DMS 273 (cell line): ENCODE measurements around the gene LCN10.
"Not testable (repeated sequence)": the region's sequence is repeated elsewhere in the genome, so short reads cannot be mapped to it uniquely, and the experiment has no call there.

Source experiments
- DNase-seq: peaks from one replicate; lab custom pipeline; 2025; ENCODE audit not compliant: unreplicated experiment; lab: John Stamatoyannopoulos, UW

LCN10 gene

DNA sequence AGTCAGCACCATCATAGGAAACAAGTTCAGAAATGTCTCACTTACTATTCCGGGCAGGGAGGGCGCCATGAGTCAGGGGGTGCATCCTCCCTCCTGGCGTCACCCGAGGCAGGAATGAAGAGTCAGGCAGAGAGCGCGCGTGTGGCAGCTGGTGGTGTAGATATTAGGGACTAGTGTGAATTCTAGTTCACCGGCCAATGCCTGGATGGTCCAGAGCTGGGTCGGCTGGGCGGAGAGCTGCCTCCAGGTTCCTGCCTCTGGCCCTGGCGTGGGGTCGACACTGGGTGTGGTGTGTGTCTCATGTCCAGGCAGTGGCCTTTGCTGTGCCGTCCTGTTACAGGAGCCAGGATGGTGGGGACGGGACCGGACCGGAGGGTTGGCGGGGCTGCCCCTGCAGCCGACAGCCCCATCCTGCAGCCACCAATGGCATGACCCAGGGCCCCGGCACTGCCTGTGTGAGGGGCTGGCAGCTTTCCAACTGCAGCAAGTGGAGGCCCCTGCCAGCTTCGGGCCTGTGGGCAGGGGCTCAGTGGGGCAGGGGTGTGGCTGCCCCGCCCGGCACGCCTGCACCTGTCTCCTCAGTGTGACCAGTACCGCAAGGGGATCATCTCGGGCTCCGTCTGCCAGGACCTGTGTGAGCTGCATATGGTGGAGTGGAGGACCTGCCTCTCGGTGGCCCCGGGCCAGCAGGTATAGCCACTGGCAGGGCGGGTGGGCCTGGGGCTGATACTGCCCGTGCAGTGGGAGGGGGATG is 21.2 kb downstream of the LCN10 start:
- DNase-seq: peak; percentile 73

DNA sequence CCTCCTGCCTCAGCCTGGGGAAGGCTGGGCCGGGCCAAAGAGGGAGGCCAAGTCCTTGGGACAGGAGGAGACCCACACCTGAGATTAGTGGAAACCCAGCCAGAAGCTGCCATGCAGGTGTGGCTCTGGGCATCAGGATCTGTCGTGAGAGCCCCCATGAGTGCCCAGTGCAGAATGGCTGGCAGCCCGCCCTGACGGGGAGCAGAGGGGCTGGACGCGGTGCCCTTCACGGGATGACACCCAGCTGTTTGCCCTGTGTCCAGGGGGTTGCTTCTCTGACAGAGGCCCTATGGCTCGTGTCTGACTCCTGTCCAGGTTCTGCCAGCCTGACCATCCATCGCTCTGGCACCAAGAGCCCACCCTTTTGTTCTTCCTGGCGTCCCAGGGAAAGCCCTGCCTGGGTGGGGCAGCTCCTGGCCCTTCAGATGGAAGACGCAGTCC is 21.8 kb downstream of the LCN10 start:
- no peak for DNase-seq

DNA sequence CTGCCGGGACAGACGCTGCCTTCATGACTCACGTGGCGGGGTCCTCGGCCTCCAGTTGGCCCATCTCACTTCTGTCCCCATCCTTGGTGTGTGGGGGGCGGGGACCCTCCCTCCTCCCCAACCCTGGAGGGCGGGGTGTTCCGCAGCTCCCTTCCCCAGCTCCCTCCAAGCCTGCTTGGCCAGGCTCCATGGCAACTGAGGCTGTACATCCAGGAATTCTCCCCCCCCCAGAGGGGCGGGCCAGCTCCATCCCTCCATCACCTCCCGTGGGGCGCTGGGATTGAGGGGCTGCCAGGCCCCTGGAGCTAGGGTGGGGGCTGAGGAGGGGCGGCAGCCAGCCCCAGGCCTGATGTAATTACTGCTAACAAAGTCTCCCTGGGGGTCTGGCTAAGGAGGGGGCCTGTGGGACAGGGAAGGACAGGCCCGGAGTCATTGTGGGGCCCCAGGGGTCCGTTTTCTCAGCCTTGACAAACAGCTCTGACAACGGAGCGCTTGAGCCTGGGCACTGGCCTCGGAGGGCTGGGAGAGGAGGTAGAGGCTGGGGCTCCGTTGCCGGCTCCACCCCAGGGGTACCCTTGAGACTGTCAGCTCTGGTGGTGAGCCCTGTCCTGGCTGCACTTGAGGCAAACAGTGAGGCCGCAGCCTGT is 22.4 kb downstream of the LCN10 start:
- peak; percentile 61 for DNase-seq

DNA sequence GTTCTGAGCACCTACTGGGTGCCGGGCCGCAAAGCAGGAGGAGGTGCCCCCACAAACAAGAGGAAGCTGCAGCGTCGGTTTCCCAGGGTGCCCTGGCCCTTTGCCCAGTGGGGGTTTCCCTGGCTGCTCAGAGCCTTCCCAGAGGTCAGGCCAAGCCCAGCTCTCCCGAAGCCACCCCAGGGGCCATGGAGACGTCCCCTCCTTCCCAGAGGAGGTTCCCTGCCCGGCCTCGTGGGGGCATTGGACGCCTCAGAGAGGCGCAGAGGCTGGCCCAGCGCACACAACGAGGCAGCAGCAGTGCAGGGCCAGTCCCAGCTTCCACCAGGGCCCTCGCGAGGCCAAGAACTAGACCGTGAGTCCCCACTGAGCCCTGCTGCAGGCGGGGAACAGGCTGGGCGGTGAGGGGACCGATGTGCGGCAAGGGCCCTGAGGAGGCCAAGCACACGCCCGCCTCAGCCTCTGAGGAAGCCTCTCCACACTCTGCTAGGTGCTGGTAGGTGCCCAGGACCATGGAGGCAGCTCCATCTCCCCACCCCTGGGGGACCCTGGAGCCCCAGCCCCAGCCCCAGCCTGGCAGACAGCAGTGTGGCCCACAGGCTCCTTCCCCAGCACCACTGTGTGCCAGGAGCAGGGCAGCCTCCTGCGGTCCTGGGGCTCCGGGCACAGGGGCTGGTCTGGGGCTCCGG is 23.4 kb downstream of the LCN10 start:
- DNase-seq: no peak

GRCh38 chr9:136718345-136719194 is 24.2 kb downstream of the LCN10 start:
- DNase-seq: no peak

- no peak for DNase-seq
Observed at GRCh38 chr9:136717399-136717798, 25.3 kb downstream of the LCN10 start.

DNA sequence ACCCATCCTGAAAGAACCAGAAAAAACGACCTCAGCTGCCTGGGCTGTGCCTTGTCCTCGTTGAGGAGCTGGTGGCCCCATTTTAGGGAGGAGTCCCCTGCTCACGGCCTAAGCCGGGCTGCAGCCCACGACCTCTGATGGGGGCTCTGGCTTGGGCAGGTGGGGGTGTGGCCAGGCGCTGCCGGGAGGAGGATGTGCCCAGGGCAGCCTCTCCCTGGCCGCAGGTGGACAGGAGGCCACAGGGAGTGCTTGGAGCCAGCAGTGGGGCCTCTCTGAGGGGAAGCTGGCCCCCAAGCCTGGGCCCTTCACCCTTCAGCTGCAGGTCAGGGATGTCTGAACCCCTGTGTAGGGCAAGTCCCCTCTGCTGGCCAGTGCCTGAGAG is 27.9 kb downstream of the LCN10 start:
- DNase-seq: no peak

- no peak for DNase-seq
Observed at GRCh38 chr9:136714096-136714892, 28.4 kb downstream of the LCN10 start.

DNA sequence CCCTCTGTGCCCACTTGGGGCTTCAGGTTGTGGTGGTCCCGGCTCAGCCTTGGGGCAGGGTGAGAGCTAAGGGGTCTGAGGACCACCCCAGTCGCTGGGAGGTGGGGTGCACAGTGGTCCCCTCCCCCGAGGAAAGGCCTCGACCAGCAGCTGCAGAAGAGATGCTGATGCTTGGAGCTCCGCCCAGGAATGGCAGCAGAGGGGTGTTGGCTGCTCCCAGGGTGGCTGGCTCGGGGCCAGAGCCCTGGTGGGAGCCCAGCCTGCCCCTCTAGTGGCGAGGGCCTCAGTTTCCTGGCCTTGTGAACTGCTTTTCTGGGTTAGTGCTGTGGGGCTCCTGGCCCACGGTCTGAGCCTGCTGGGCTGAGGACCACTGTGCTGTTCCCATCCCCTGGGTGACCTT is 29.2 kb downstream of the LCN10 start:
- DNase-seq: peak; percentile 75

- no peak for DNase-seq
Observed at GRCh38 chr9:136712690-136713544, 29.8 kb downstream of the LCN10 start.

GRCh38 chr9:136711751-136712689 is 30.7 kb downstream of the LCN10 start, which contains the start of gene DIPK1B:
TSS of gene DIPK1B (plus strand) at chr9:136712572. CDS start at chr9:136712666, 94 bp downstream.
- peak; percentile 82 for DNase-seq

GRCh38 chr9:136711219-136711648 is 31.5 kb downstream of the LCN10 start:
- DNase-seq: not testable (repeated sequence)

- DNase-seq: no peak
Observed at GRCh38 chr9:136710543-136710942, 32.2 kb downstream of the LCN10 start.

DNA sequence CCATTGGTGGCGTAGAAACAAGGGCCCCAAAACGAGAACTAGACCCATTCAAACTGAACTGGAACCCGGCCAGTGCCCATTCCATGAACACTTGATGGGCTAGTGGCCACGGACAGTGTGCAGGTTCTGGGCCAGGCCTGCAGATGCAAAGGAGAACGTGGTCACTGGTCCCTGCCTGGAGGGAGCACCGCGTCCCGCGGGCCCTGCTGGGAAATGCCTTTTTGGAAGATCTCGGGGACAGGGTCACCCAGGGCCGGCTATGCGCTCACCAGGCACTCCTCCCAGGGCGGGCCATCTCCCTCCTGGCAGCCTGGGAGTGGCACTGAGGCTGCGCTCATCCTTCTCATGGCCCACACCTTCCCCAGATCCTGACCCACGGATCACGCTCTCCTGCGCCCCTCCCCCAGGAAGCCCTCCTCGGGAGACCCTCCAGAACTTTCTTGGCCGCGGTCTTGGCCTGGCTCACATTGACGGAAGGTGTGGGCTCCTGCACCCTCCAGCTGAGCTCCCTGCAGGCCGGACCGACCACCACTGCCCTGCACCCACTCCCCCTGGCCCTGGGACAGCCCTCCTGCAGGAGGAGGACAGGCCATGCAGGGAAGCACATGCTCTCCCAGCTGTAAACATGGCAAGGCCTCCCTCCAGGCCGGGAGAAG is 33.2 kb downstream of the LCN10 start:
- no peak for DNase-seq

- DNase-seq: no peak
Observed at GRCh38 chr9:136707849-136708517, 34.8 kb downstream of the LCN10 start.

- DNase-seq: no peak
Observed at GRCh38 chr9:136707011-136707410, 35.7 kb downstream of the LCN10 start.

DNA sequence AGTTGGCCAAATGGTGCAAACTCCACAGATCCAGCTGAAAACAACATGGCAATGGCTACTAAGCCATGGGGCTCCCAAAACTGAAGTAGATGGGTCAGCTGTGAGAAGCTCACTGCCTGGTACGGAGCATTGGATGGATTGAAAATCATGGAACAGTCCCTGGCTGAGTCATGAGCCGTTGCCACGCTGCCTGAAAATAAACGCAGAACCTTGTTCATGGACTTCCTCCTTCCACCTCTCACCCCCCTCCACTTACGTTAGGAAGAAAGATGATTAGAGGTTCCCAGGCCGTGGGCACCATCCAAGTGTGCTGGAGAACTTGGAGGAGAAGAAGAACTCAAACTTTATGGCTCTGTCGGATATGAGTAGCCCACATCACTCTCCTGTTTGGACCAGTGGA is 37.2 kb downstream of the LCN10 start:
- DNase-seq: no peak
